Tibial nerve (tissue), 3 donors: ENCODE measurements around the gene PRKCG.
"Not testable (repeated sequence)": the region's sequence is repeated elsewhere in the genome, so short reads cannot be mapped to it uniquely, and the experiment has no call there.

ENCODE experiments used
- POLR2A ChIP-seq, 2 donors: fragments of 450-650 bp; IDR thresholded peaks; one replicate each; pipeline ENCODE4 v1.6.1; 2017; ENCODE audit warnings: antibody characterized with exemption in 2 of 2, mild to moderate bottlenecking in 2 of 2, moderate library complexity in 2 of 2
- TF ChIP-seq, protein P1 (sequence below), 5 experiments: fragments of 200-600 bp in 3 of 5; fragments of 450-650 bp in 2 of 5; sonication (generic) in 3 of 5; IDR thresholded peaks; one replicate each; pipeline ENCODE4 v1.5.1; 2016 to 2019; ENCODE audit warnings: antibody characterized with exemption in 5 of 5, mild to moderate bottlenecking in 3 of 5, moderate library complexity in 2 of 5

DNA sequence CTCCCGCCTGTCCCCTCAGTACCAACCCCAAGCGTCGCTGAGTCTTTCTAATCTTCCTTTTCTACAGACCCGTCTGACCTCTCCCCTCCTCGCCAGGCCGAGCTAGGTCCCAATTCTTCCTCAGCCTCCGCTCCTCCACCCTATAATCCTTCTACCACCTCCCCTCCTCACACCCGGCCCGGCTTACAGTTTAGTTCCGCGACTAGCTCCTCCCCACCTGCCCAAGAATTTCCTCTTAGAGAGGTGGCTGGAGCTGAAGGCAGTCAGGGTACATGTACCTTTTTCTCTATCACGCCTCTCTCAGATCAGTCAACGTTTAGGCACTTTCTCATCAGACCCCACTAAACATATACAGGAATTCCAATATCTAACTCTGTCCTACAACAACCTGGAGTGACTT, 49.1 kb upstream of the PRKCG start:
- TF ChIP-seq, protein P1, sequence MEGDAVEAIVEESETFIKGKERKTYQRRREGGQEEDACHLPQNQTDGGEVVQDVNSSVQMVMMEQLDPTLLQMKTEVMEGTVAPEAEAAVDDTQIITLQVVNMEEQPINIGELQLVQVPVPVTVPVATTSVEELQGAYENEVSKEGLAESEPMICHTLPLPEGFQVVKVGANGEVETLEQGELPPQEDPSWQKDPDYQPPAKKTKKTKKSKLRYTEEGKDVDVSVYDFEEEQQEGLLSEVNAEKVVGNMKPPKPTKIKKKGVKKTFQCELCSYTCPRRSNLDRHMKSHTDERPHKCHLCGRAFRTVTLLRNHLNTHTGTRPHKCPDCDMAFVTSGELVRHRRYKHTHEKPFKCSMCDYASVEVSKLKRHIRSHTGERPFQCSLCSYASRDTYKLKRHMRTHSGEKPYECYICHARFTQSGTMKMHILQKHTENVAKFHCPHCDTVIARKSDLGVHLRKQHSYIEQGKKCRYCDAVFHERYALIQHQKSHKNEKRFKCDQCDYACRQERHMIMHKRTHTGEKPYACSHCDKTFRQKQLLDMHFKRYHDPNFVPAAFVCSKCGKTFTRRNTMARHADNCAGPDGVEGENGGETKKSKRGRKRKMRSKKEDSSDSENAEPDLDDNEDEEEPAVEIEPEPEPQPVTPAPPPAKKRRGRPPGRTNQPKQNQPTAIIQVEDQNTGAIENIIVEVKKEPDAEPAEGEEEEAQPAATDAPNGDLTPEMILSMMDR (IDR thresholded peaks at IDR 0.05): not testable (repeated sequence)
- not testable (repeated sequence) for TF ChIP-seq POLR2A (IDR thresholded peaks at IDR 0.05)
